ENCODE measurements around the gene SH3PXD2B. TPM values are rescaled to one million over a fixed set of nuclear protein-coding genes. Genes with fewer than 3 reads are reported as not detected.

Gene SH3PXD2B
- polyA plus RNA-seq, 3 donors: 0.19 to 0.77 (median 0.31) TPM

DNA sequence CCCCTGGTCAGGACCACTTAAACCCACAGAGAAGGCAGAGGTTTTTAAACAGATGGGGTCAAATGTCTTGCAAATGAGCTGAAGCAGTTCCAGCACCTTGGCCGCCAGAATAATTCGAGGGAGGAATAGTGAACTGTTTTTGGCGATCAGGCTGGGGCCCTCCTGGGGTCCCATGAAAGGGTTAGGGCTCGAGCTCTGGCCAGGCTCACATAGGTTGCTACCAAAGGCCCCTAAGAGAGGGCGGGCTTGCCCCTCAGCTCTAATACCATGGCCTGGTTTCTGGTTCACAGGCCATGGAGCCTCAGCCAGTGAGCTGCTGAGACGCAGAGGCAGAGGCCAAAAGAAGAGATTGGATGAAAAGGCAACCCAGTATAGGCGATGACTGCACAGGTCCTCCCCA is 96.0 kb downstream of the SH3PXD2B start:
- Histone ChIP-seq H3K27ac (ENCODE audit: low read depth in 1 of 2, low read length in 2 of 2) (no peak overlapping the region), H3K9me3 (replicated peaks in 1 of 2; ENCODE audit: control insufficient read depth in 1 of 2, insufficient read depth in 1 of 2, low read length in 2 of 2) (no peaks in the 10 kb centered on the region), H3K27me3 (ENCODE audit: control insufficient read depth in 2 of 2, insufficient read depth in 2 of 2, low read length in 2 of 2) (no peaks in the 10 kb centered on the region), H4K20me1 (ENCODE audit: insufficient read depth, low read length) (no peaks in the 10 kb centered on the region), H3K36me3 (replicated peaks in 1 of 2; ENCODE audit: control insufficient read depth in 1 of 2, insufficient read depth in 2 of 2, low read length in 2 of 2) (no peaks in the 10 kb centered on the region), H3K4me1 (ENCODE audit: control insufficient read depth in 1 of 2, insufficient read depth in 2 of 2, low read length in 2 of 2) (peaks cover 15 to 17% of the 10 kb centered on the region in 2 donors), H3K4me3 (replicated peaks in 1 of 3; ENCODE audit: low read depth in 2 of 3, low read length in 3 of 3) (no peak overlapping the region), H3K9ac (ENCODE audit: insufficient read depth, low read length, poor library complexity, severe bottlenecking) (no peak overlapping the region), H3K4me2 (replicated peaks; ENCODE audit: extremely low read depth, low read length, poor library complexity, severe bottlenecking) (no peak overlapping the region), H3K79me2 (ENCODE audit: insufficient read depth, low read length) (no peaks in the 10 kb centered on the region), H2AFZ (ENCODE audit: insufficient read depth, low read depth, low read length, poor library complexity, severe bottlenecking) (no peak overlapping the region)
- Mint-ChIP-seq H3K9me3 (peaks cover 0 to 3% (median 0%) of the 10 kb centered on the region in 7 donors), H3K27ac (no peak overlapping the region), H3K4me3 (no peak overlapping the region), H3K4me1 (peaks cover 12% of the 10 kb centered on the region), H3K36me3 (no peaks in the 10 kb centered on the region), H3K27me3 (ENCODE audit: low read depth in 3 of 3) (peaks cover 0 to 10% (median 5%) of the 10 kb centered on the region in 3 donors)
- no peak for DNase-seq
- 95% methylated on average over 7 of the region's 7 CpGs for WGBS (ENCODE audit: insufficient coverage)
- no peak for TF ChIP-seq CTCF (IDR thresholded peaks at IDR 0.05)
- intact Hi-C loops (cut with micrococcal nuclease): no loop called here

- TF ChIP-seq CTCF (IDR thresholded peaks at IDR 0.05): no peak
- H3K9me3 Mint-ChIP-seq: peaks cover 0 to 3% (median 0%) of the 10 kb centered on the region in 7 donors
- H3K4me3 Mint-ChIP-seq: no peak overlapping the region
- H3K4me3 ChIP-seq (replicated peaks in 1 of 3; ENCODE audit: low read depth in 2 of 3, low read length in 3 of 3): no peak overlapping the region
- no peaks in the 10 kb centered on the region for H3K79me2 ChIP-seq (ENCODE audit: insufficient read depth, low read length)
- no peaks in the 10 kb centered on the region for H3K36me3 ChIP-seq (replicated peaks in 1 of 2; ENCODE audit: control insufficient read depth in 1 of 2, insufficient read depth in 2 of 2, low read length in 2 of 2)
- H3K4me1 ChIP-seq (ENCODE audit: control insufficient read depth in 1 of 2, insufficient read depth in 2 of 2, low read length in 2 of 2): peaks cover 7 to 8% of the 10 kb centered on the region in 2 donors
- 97% methylated on average over 10 of the region's 10 CpGs for WGBS (ENCODE audit: insufficient coverage)
- H3K27me3 ChIP-seq (ENCODE audit: control insufficient read depth in 2 of 2, insufficient read depth in 2 of 2, low read length in 2 of 2): no peaks in the 10 kb centered on the region
- no peak overlapping the region for H2AFZ ChIP-seq (ENCODE audit: insufficient read depth, low read depth, low read length, poor library complexity, severe bottlenecking)
- no peak overlapping the region for H3K27ac ChIP-seq (ENCODE audit: low read depth in 1 of 2, low read length in 2 of 2)
- no peak for DNase-seq
- intact Hi-C loops (cut with micrococcal nuclease): no loop called here
- H4K20me1 ChIP-seq (ENCODE audit: insufficient read depth, low read length): no peaks in the 10 kb centered on the region
- peak overlapping the region in 1 of 7 donors; percentile 71 for H3K27ac Mint-ChIP-seq
- no peaks in the 10 kb centered on the region for H3K36me3 Mint-ChIP-seq
- H3K9me3 ChIP-seq (replicated peaks in 1 of 2; ENCODE audit: control insufficient read depth in 1 of 2, insufficient read depth in 1 of 2, low read length in 2 of 2): no peaks in the 10 kb centered on the region
- H3K4me2 ChIP-seq (replicated peaks; ENCODE audit: extremely low read depth, low read length, poor library complexity, severe bottlenecking): no peak overlapping the region
- H3K27me3 Mint-ChIP-seq (ENCODE audit: low read depth in 3 of 3): peaks cover 0 to 8% (median 3%) of the 10 kb centered on the region in 3 donors
- no peak overlapping the region for H3K9ac ChIP-seq (ENCODE audit: insufficient read depth, low read length, poor library complexity, severe bottlenecking)
- peaks cover 3% of the 10 kb centered on the region for H3K4me1 Mint-ChIP-seq
These were observed 97.8 kb downstream of the SH3PXD2B start for GRCh38 chr5:172356527-172356926.

All from CD14-positive monocyte (primary cell).